Gastrocnemius medialis (tissue), 4 donors: Measurements from ENCODE around the gene RILP. TPM values are rescaled to one million over a fixed set of nuclear protein-coding genes. Genes with fewer than 3 reads are reported as not detected.
"Not testable (repeated sequence)": the region's sequence is repeated elsewhere in the genome, so short reads cannot be mapped to it uniquely, and the experiment has no call there.

Experiments
- ATAC-seq, 2 donors: fragments of 150-250 bp; one replicate each; pipeline ENCODE4 v1.9.1; 2016
- DNase-seq, 2 donors: peaks; one replicate each; pipeline ENCODE4 v3.0.0-alpha.2; 2019
- H3K27ac ChIP-seq, 4 donors: fragments of 200-600 bp; sonication (generic); 1 replicate in 1 of 4; 2 replicates in 3 of 4; pipeline ENCODE4 v1.5.1; 2016 to 2018; ENCODE audit warnings: mild to moderate bottlenecking in 2 of 4, moderate library complexity in 1 of 4
- H3K27me3 ChIP-seq, 3 donors: fragments of 200-600 bp; sonication (generic) in 2 of 3; 1 replicate in 1 of 3; 2 replicates in 2 of 3; pipeline versions ENCODE4 v1.5.1 to v1.6.0; 2016 to 2019; ENCODE audit warnings: mild to moderate bottlenecking in 1 of 3, moderate library complexity in 1 of 3
- H3K36me3 ChIP-seq, 2 donors: fragments of 200-600 bp; sonication (generic) in 1 of 2; one replicate each; pipeline ENCODE4 v1.5.1; 2017 to 2018
- H3K4me1 ChIP-seq, 2 donors: fragments of 200-600 bp; sonication (generic) in 1 of 2; one replicate each; pipeline ENCODE4 v1.5.1; 2016 to 2017; ENCODE audit warnings: mild to moderate bottlenecking in 2 of 2
- H3K4me3 ChIP-seq, 4 donors: fragments of 200-600 bp; sonication (generic) in 3 of 4; 1 replicate in 1 of 4; 2 replicates in 3 of 4; pipeline ENCODE4 v1.5.1; 2016 to 2019; ENCODE audit warnings: mild to moderate bottlenecking in 2 of 4
- H3K9me3 ChIP-seq, 3 donors: fragments of 200-600 bp; sonication (generic) in 2 of 3; 1 replicate in 1 of 3; 2 replicates in 2 of 3; pipeline ENCODE4 v1.5.1; 2016 to 2019
- POLR2A ChIP-seq, 2 donors: fragments of 450-650 bp; IDR thresholded peaks; one replicate each; pipeline ENCODE4 v1.6.1; 2017; ENCODE audit warnings: antibody characterized with exemption in 2 of 2, mild to moderate bottlenecking in 2 of 2, moderate library complexity in 2 of 2
- in situ Hi-C, 4 donors: fragments of 200-750 bp; cut with MboI; loops; one replicate each; pipeline versions ENCODE4 v1.15.0 to v1.8.0; 2017; ENCODE audit warnings: low sequenced_read_pairs in 4 of 4
- intact Hi-C: fragments of 100-400 bp; cut with DNase I; formaldehyde crosslinking; loops from one replicate; pipeline ENCODE4 v1.15.1; 2023; ENCODE audit warnings: low total_unique reads
- total RNA-seq, 4 donors: library from RNA; depleted of rRNA; stranded (reverse); fragments of >200 nt; gene quantifications; one replicate each; pipeline versions ENCODE4 v1.1.0 to v1.2.3, GENCODE V29; 2016
- TF ChIP-seq, protein P1 (sequence below), 5 experiments: fragments of 450-650 bp in 3 of 5; fragments of 200-600 bp in 2 of 5; sonication (generic) in 2 of 5; IDR thresholded peaks in 4 of 5; conservative IDR thresholded peaks in 1 of 5; 1 replicate in 4 of 5; 2 replicates in 1 of 5; pipeline ENCODE4 v1.5.1; 2016 to 2019; ENCODE audit warnings: antibody characterized with exemption in 5 of 5, mild to moderate bottlenecking in 3 of 5, moderate library complexity in 3 of 5

The RILP gene
- total RNA-seq, 4 donors from 2014 or later, result 45.5 to 94.7 (median 58.9) TPM

DNA sequence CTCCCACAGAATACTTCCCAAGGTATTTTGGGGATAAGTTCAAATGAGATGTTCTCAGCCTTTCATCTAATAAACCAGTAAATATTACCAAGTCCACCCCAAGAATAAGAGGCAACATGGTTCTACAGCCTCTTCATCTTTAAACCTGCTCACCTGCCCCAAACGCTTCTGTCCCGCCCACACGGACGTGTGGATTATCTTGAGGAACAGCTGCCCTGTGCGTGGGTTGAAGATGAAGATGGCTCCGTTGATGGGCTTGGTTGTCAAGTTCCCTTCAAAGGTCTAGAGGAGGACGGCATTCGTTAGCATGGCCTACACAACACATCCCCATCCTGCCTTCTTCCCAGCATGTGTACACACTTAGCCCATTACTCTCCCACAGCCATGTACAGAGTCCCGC lies 8.4 kb upstream of the RILP start:
- Histone ChIP-seq H3K4me3 (no peak overlapping the region), H3K9me3 (no peaks in the 10 kb centered on the region), H3K36me3 (peaks cover 27 to 100% of the 10 kb centered on the region in 2 donors), H3K4me1 (no peaks in the 10 kb centered on the region), H3K27ac (no peak overlapping the region), H3K27me3 (no peaks in the 10 kb centered on the region)
- DNase-seq, result no peak
- TF ChIP-seq POLR2A (IDR thresholded peaks at IDR 0.05), result no peak
- TF ChIP-seq, protein P1, sequence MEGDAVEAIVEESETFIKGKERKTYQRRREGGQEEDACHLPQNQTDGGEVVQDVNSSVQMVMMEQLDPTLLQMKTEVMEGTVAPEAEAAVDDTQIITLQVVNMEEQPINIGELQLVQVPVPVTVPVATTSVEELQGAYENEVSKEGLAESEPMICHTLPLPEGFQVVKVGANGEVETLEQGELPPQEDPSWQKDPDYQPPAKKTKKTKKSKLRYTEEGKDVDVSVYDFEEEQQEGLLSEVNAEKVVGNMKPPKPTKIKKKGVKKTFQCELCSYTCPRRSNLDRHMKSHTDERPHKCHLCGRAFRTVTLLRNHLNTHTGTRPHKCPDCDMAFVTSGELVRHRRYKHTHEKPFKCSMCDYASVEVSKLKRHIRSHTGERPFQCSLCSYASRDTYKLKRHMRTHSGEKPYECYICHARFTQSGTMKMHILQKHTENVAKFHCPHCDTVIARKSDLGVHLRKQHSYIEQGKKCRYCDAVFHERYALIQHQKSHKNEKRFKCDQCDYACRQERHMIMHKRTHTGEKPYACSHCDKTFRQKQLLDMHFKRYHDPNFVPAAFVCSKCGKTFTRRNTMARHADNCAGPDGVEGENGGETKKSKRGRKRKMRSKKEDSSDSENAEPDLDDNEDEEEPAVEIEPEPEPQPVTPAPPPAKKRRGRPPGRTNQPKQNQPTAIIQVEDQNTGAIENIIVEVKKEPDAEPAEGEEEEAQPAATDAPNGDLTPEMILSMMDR (IDR thresholded peaks at IDR 0.05 in 4 of 5, conservative IDR thresholded peaks at IDR 0.05 in 1 of 5), result no peak
- no peak for ATAC-seq
- intact Hi-C loops, result no loop called here
- in situ Hi-C loops, result loop anchor here (25.0 kb wide), 3 partner anchors 129 to 379 kb away; partner anchors contain the start of genes DPH1 (in 3 of the 4), OVCA2 (in 3 of the 4) and RTN4RL1 (in 3 of the 4)

DNA sequence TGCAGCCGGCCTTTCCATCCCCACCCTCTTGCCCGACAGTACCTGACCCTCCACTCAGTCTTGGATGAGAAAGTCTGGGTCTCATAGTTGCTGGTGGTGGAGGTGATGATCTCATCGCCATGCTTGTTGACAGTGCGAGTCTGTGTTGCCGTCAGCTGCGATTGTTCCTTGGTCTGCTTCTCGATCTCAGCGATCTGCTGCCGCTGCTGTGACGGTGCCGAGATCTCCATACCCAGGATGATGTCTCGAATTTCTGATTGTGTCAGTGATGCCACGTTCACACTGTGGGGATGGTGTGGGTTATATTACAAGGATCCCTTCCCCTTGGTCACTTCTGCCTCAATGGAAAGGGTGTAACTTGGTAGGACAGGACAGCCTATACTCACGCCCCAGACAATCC lies 4.1 kb upstream of the RILP start:
- H3K36me3 ChIP-seq, result peaks cover 14 to 86% of the 10 kb centered on the region in 2 donors
- TF ChIP-seq, protein P1 (IDR thresholded peaks at IDR 0.05 in 4 of 5, conservative IDR thresholded peaks at IDR 0.05 in 1 of 5), result no peak
- TF ChIP-seq POLR2A (IDR thresholded peaks at IDR 0.05), result no peak
- peak overlapping the region in 3 of 4 donors; percentile 30 to 99 (median 95) for H3K27ac ChIP-seq
- no peak overlapping the region for H3K4me3 ChIP-seq
- intact Hi-C loops, result no loop called here
- H3K4me1 ChIP-seq, result peaks cover 10 to 11% of the 10 kb centered on the region in 2 donors
- ATAC-seq (no peak), DNase-seq (no peak)
- H3K27me3 ChIP-seq, result no peaks in the 10 kb centered on the region
- in situ Hi-C loops, result loop anchor here (25.0 kb wide), 3 partner anchors 134 to 384 kb away; partner anchors contain the start of genes DPH1 (in 3 of the 4), OVCA2 (in 3 of the 4) and RTN4RL1 (in 3 of the 4)
- H3K9me3 ChIP-seq, result no peaks in the 10 kb centered on the region

DNA sequence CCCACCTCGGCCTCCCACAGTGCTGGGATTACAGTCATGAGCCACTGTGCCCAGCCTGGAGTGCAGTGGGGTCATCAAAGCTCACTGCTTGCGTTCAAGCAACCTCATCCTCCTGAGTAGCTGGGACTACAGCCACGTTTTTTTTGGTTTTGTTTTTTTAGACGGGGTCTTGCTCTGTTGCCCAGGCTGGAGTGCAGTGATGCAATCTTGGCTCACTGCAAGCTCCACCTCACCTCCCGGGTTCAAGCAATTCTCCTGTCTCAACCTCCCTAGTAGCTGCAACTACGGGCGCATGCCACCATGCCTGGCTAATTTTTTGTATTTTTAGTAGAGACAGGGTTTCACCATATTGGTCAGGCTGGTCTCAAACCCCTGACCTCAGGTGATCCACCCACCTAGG lies 3.1 kb upstream of the RILP start:
- DNase-seq, ATAC-seq, intact Hi-C loops, H3K27me3 ChIP-seq, H3K9me3 ChIP-seq, H3K4me3 ChIP-seq: not testable (repeated sequence)
- Histone ChIP-seq H3K4me1 (peaks cover 19% of the 10 kb centered on the region in 2 donors), H3K27ac (peak overlapping the region in 3 of 4 donors; percentile 30 to 99 (median 95)), H3K36me3 (peaks cover 14 to 76% of the 10 kb centered on the region in 2 donors)
- in situ Hi-C loops, result loop anchor here (25.0 kb wide), 3 partner anchors 135 to 385 kb away; partner anchors contain the start of genes DPH1 (in 3 of the 4), OVCA2 (in 3 of the 4) and RTN4RL1 (in 3 of the 4)

DNA sequence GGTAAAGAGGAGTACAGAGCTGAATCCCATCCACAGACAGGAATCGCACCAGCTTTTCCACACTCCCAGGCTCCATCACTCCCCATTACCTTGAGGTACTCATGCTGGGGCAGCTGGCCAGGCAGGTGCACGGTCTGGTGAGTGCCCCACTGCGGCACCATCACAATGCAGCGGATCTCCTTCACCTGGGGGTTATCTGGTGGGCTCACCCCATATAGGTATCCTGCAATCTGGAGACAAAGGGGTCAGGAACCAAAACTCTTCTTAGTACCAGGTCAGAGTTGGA lies 1.8 kb upstream of the RILP start:
- DNase-seq, result no peak
- no peak overlapping the region for H3K4me3 ChIP-seq
- TF ChIP-seq, protein P1 (IDR thresholded peaks at IDR 0.05 in 4 of 5, conservative IDR thresholded peaks at IDR 0.05 in 1 of 5), result no peak
- no peak for TF ChIP-seq POLR2A (IDR thresholded peaks at IDR 0.05)
- H3K9me3 ChIP-seq, result no peaks in the 10 kb centered on the region
- ATAC-seq, result no peak
- in situ Hi-C loops, result loop anchor here (25.0 kb wide), 3 partner anchors 136 to 386 kb away; partner anchors contain the start of genes DPH1 (in 3 of the 4), OVCA2 (in 3 of the 4) and RTN4RL1 (in 3 of the 4)
- no peaks in the 10 kb centered on the region for H3K27me3 ChIP-seq
- H3K36me3 ChIP-seq, result peaks cover 14 to 63% of the 10 kb centered on the region in 2 donors
- intact Hi-C loops, result no loop called here
- H3K27ac ChIP-seq, result peak overlapping the region; percentile 95 to 100 (median 99)
- peaks cover 29 to 30% of the 10 kb centered on the region in 2 donors for H3K4me1 ChIP-seq

DNA sequence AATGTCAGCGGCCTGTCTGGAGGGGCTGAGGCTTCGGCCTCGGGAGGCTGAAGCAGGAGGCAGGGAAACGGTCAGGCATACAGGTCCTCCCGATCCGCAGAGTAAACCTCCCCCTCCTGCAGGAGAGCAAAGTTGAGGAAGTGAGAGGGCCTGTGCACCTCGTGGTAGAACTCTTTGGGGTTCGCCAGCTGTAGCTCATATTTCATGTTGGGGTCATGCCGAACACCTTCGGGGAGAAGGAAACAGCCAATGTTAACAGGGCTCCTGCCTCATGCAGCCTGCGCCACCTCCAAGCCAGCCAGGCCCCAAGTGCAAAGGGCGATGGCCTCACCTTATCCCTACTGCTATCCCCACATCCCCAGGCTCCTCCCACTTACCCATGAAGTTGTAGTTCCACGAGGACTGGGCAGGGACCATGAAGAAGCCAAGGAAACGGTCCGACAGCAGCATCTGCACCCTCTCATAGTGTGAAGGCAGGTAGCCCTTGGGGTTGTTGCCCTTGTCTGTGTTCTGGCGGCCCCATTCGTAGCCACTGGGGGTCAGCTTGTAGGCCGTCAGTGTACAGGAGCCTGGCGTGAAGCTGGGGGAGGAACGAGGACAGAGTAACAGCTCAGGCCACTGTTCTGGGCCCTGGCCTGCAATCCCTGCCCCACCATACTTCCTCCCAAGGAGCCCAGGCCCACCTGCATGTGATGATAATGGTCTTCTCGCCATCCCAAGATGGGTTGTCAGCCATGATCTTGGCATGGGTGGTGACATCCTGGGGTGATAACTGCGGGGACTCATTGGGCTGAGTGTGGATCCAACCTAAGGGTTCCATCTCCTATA lies 1.3 kb upstream of the RILP start:
- Histone ChIP-seq H3K27me3 (no peaks in the 10 kb centered on the region), H3K4me3 (no peak overlapping the region), H3K36me3 (peaks cover 9 to 58% of the 10 kb centered on the region in 2 donors), H3K4me1 (peaks cover 30 to 33% of the 10 kb centered on the region in 2 donors), H3K27ac (peak overlapping the region; percentile 95 to 100 (median 99)), H3K9me3 (no peaks in the 10 kb centered on the region)
- ATAC-seq (no peak), DNase-seq (peak in 1 of 2 donors; percentile 29)
- in situ Hi-C loops (loop anchor here (25.0 kb wide), 3 partner anchors 136 to 386 kb away; partner anchors contain the start of genes DPH1 (in 3 of the 4), OVCA2 (in 3 of the 4) and RTN4RL1 (in 3 of the 4)), intact Hi-C loops (no loop called here)
- TF ChIP-seq POLR2A (IDR thresholded peaks at IDR 0.05), result no peak
- TF ChIP-seq, protein P1 (IDR thresholded peaks at IDR 0.05 in 4 of 5, conservative IDR thresholded peaks at IDR 0.05 in 1 of 5), result no peak
